SU-DHL-6 (cell line): ENCODE data around the gene SLC12A7.

Source experiments
- H2AFZ ChIP-seq: fragments of 200-600 bp; sonication (generic); 2 replicates; pipeline ENCODE4 v1.6.1; 2014; ENCODE audit warnings: low read depth, mild to moderate bottlenecking, moderate library complexity, mixed read lengths, antibody characterized with exemption, low read length; ENCODE audit not compliant: severe bottlenecking
- H3F3A ChIP-seq: fragments of 200-600 bp; shearing (Covaris generic); 2 replicates; pipeline ENCODE4 v1.6.0; 2016; ENCODE audit warnings: antibody characterized with exemption, mild to moderate bottlenecking; ENCODE audit not compliant: insufficient read depth
- H3K27ac ChIP-seq: fragments of 200-600 bp; sonication (generic); 2 replicates; pipeline ENCODE4 v1.5.1; 2016; ENCODE audit warnings: low read depth, mild to moderate bottlenecking, low read length, moderate library complexity, mixed read lengths
- H3K27me3 ChIP-seq: fragments of 200-600 bp; sonication (generic), shearing (Covaris generic); 2 replicates; pipeline ENCODE4 v1.6.0; 2014; ENCODE audit warnings: mild to moderate bottlenecking, low read length
- H3K36me3 ChIP-seq: fragments of 200-600 bp; sonication (generic); 2 replicates; pipeline ENCODE4 v1.6.1; 2014; ENCODE audit warnings: mild to moderate bottlenecking, low read length, mixed read lengths
- H3K4me2 ChIP-seq: fragments of 300-600, 200-600 bp; shearing (Covaris generic), sonication (generic); 2 replicates; pipeline ENCODE4 v1.6.0; 2014; ENCODE audit warnings: low read length, low read depth, mild to moderate bottlenecking; ENCODE audit not compliant: poor library complexity, severe bottlenecking
- H3K4me3 ChIP-seq: fragments of 200-600 bp; sonication (generic); 2 replicates; pipeline ENCODE4 v1.5.1; 2014; ENCODE audit warnings: antibody characterized with exemption, low read length, mild to moderate bottlenecking, mixed read lengths; ENCODE audit not compliant: insufficient read depth, poor library complexity, severe bottlenecking
- H3K79me2 ChIP-seq: fragments of 200-600 bp; sonication (generic); 2 replicates; pipeline ENCODE4 v1.6.1; 2014; ENCODE audit warnings: mild to moderate bottlenecking, low read length, moderate library complexity; ENCODE audit not compliant: insufficient read depth
- H3K9ac ChIP-seq: fragments of 200-600 bp; sonication (generic); 2 replicates; pipeline ENCODE4 v1.7.0; 2014; ENCODE audit warnings: mild to moderate bottlenecking, low read length
- H3K9me2 ChIP-seq: fragments of 200-600 bp; sonication (generic); replicated peaks from 2 replicates; pipeline ENCODE4 v1.6.1; 2014; ENCODE audit warnings: low read length; ENCODE audit not compliant: insufficient read depth
- H3K9me3 ChIP-seq: fragments of 200-600 bp; sonication (generic); 2 replicates; pipeline ENCODE4 v1.6.1; 2014; ENCODE audit warnings: low read length, mixed read lengths; ENCODE audit not compliant: insufficient read depth
- H4K20me1 ChIP-seq: fragments of 200-600 bp; sonication (generic); 2 replicates; pipeline ENCODE4 v1.6.1; 2014; ENCODE audit warnings: low read depth, mild to moderate bottlenecking, antibody characterized with exemption, low read length, moderate library complexity, mixed read lengths
- EZH2phosphoT487 ChIP-seq: fragments of 200-600 bp; sonication (generic), shearing (Covaris generic); conservative IDR thresholded peaks from 2 replicates; pipeline ENCODE4 v1.6.1; 2018; ENCODE audit warnings: mild to moderate bottlenecking, antibody characterized with exemption, low read length, moderate library complexity, mixed read lengths
- TF ChIP-seq, protein P1 (sequence below): fragments of 200-600 bp; sonication (generic); IDR thresholded peaks from one replicate; pipeline ENCODE4 v1.5.1; 2017; ENCODE audit warnings: antibody characterized with exemption, mild to moderate bottlenecking, low read length, moderate library complexity; ENCODE audit not compliant: insufficient read depth, poor library complexity, severe bottlenecking

Gene SLC12A7

DNA sequence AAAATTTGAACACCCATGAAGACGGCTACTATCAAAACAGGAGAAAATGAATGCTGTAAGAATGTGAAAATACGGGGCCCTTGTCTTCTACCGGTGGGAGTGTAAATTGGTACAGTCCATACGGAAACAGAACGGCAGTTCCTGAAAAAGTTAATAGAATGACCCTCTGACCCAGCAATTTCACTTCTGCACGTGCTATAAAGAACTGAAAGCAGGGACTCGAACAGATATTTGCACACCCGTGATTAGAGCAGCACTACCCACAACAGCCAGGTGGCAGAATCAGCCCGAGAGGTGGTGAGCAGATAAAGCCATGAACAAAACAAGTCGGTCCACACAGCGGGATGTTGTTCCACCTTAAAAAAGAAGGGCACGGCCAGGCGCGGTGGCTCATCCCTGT is 22.6 kb upstream of the SLC12A7 start:
- no peak overlapping the region for H3K9ac ChIP-seq
- H3K36me3 ChIP-seq = no peaks in the 10 kb centered on the region
- TF ChIP-seq EZH2phosphoT487 = no peak
- TF ChIP-seq, protein P1, sequence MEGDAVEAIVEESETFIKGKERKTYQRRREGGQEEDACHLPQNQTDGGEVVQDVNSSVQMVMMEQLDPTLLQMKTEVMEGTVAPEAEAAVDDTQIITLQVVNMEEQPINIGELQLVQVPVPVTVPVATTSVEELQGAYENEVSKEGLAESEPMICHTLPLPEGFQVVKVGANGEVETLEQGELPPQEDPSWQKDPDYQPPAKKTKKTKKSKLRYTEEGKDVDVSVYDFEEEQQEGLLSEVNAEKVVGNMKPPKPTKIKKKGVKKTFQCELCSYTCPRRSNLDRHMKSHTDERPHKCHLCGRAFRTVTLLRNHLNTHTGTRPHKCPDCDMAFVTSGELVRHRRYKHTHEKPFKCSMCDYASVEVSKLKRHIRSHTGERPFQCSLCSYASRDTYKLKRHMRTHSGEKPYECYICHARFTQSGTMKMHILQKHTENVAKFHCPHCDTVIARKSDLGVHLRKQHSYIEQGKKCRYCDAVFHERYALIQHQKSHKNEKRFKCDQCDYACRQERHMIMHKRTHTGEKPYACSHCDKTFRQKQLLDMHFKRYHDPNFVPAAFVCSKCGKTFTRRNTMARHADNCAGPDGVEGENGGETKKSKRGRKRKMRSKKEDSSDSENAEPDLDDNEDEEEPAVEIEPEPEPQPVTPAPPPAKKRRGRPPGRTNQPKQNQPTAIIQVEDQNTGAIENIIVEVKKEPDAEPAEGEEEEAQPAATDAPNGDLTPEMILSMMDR = peak; percentile 11
- no peaks in the 10 kb centered on the region for H3K9me2 ChIP-seq
- H3K9me3 ChIP-seq = no peaks in the 10 kb centered on the region
- no peaks in the 10 kb centered on the region for H4K20me1 ChIP-seq
- H3K4me2 ChIP-seq = no peak overlapping the region
- no peak overlapping the region for H2AFZ ChIP-seq
- no peaks in the 10 kb centered on the region for H3K27me3 ChIP-seq
- H3K79me2 ChIP-seq = no peaks in the 10 kb centered on the region
- H3K27ac ChIP-seq = no peak overlapping the region
- no peaks in the 10 kb centered on the region for H3F3A ChIP-seq
- H3K4me3 ChIP-seq = no peak overlapping the region

DNA sequence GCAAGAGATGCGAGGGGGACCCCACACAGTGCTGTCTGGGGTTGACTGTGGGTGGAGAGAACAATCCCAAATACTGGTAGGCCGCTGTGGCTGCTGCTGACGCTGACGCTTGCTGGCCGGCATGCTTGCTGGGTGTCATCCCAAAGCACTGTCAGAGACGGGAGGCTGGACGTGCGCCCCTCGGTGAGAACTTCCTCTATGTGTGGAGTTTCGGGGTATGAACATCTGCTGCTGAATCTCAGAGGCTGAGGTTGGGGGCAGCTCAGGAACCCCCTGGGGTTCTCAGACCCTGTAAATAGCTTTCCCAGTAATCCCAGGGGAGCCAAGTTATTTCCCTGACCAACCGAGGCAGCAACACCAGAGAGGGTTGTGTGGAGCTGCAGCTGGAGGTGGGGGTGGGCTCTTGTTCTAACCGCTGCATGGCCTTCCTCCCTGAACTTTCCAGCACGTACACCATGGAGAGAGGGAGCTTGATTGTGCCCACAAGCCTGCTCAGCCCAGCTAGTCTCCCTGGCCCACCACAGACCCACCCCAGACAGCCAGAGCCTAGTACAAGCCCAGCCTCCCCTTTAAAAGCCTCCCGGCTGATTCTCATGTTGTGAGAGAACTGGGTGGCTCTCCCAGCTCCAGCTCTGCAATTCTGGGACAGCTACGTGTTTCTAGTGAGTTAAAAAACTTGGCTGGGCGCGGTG is 21.8 kb upstream of the SLC12A7 start:
- Histone ChIP-seq H3K4me2 (no peak overlapping the region), H3K36me3 (no peaks in the 10 kb centered on the region), H3K79me2 (no peaks in the 10 kb centered on the region), H3K27ac (no peak overlapping the region), H3K4me3 (no peak overlapping the region), H3K27me3 (no peaks in the 10 kb centered on the region), H3K9me3 (no peaks in the 10 kb centered on the region), H4K20me1 (no peaks in the 10 kb centered on the region), H2AFZ (no peak overlapping the region), H3F3A (no peaks in the 10 kb centered on the region), H3K9ac (no peak overlapping the region), H3K9me2 (no peaks in the 10 kb centered on the region)
- no peak for TF ChIP-seq EZH2phosphoT487
- TF ChIP-seq, protein P1 = no peak

DNA sequence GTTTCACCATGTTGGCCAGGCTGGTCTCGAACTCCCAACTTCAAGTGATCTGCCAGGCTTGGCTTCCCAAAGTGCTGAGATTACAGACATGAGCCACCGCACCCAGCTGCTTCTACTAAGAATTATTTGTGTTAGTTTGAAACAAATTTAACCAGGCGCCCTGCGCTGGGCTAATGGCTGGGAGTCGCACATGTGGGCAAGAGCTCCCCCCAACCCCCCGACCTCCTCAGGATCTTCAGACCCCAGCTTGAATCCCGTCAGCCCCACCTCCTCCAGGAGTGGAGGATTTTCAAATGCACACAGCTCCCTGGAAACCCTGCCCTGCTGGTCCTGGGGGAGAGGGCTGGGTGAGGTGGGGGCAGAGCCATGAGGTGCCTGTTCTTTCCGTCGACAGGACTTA is 21.2 kb upstream of the SLC12A7 start:
- Histone ChIP-seq H4K20me1 (no peaks in the 10 kb centered on the region), H2AFZ (no peak overlapping the region)

More for the DNA sequence above, 21.2 kb upstream of the SLC12A7 start:
- H3K4me2 ChIP-seq = no peak overlapping the region
- no peaks in the 10 kb centered on the region for H3K36me3 ChIP-seq
- H3K9ac ChIP-seq = no peak overlapping the region
- H3F3A ChIP-seq = no peaks in the 10 kb centered on the region
- no peaks in the 10 kb centered on the region for H3K9me2 ChIP-seq
- no peak overlapping the region for H3K4me3 ChIP-seq
- H3K79me2 ChIP-seq = no peaks in the 10 kb centered on the region
- no peak overlapping the region for H3K27ac ChIP-seq
- no peak for TF ChIP-seq EZH2phosphoT487
- TF ChIP-seq, protein P1 = no peak
- H3K9me3 ChIP-seq = no peaks in the 10 kb centered on the region
- no peaks in the 10 kb centered on the region for H3K27me3 ChIP-seq
